HCT116 (cell line): ENCODE measurements around the gene POLN.

ENCODE experiments used
- EGR1 ChIP-seq: IDR thresholded peaks from 2 replicates; pipeline ENCODE4 v1.6.1; 2012; ENCODE audit warnings: low read depth
- EZH2 ChIP-seq: fragments of 200-600 bp; sonication (generic); IDR thresholded peaks from 2 replicates; pipeline ENCODE4 v1.6.1; 2017; ENCODE audit warnings: antibody characterized with exemption, mixed run types
- FOSL1 ChIP-seq: IDR thresholded peaks from 2 replicates; pipeline ENCODE4 v1.6.1; 2012; ENCODE audit warnings: low read depth
- POLR2A ChIP-seq: IDR thresholded peaks from 2 replicates; pipeline ENCODE4 v1.7.0; 2011; ENCODE audit warnings: borderline replicate concordance; ENCODE audit not compliant: insufficient read depth, insufficient read length; ENCODE audit errors: extremely low read depth
- POLR2AphosphoS5 ChIP-seq: IDR thresholded peaks from 2 replicates; pipeline ENCODE4 v1.6.1; 2011; ENCODE audit warnings: mild to moderate bottlenecking, low read depth, low read length, moderate library complexity
- RAD21 ChIP-seq: IDR thresholded peaks from 2 replicates; pipeline ENCODE4 v1.6.1; 2012; ENCODE audit warnings: low read depth, mild to moderate bottlenecking
- SP1 ChIP-seq: IDR thresholded peaks from 2 replicates; pipeline ENCODE4 v1.6.1; 2012; ENCODE audit warnings: low read depth
- SRF ChIP-seq: IDR thresholded peaks from 2 replicates; pipeline ENCODE4 v1.6.1; 2012; ENCODE audit warnings: low read depth
- YY1 ChIP-seq: IDR thresholded peaks from 2 replicates; pipeline ENCODE4 v1.6.1; 2011; ENCODE audit warnings: low read length, low read depth, moderate library complexity, mild to moderate bottlenecking; ENCODE audit not compliant: insufficient replicate concordance; ENCODE audit errors: extremely low read depth
- ZNF274 ChIP-seq: fragments of 200-500 bp; sonication (Bioruptor generic); IDR thresholded peaks from 2 replicates; pipeline ENCODE4 v1.6.1; 2014; ENCODE audit warnings: mild to moderate bottlenecking, low read depth, low read length, inconsistent platforms
- TF ChIP-seq, protein P1 (sequence below): IDR thresholded peaks from 2 replicates; pipeline ENCODE4 v1.6.1; 2012; ENCODE audit warnings: low read depth
- TF ChIP-seq, protein P2 (sequence below), 3 experiments: fragments of 200-600 bp in 1 of 3; sonication (generic) in 1 of 3; IDR thresholded peaks in 2 of 3; conservative IDR thresholded peaks in 1 of 3; 2 replicates each; pipeline ENCODE4 v1.5.1; 2012 to 2017; ENCODE audit warnings: low read depth in 2 of 3, low read length in 2 of 3, antibody characterized with exemption in 1 of 3, borderline replicate concordance in 1 of 3, control low read depth in 1 of 3, mild to moderate bottlenecking in 1 of 3, mixed read lengths in 1 of 3, mixed run types in 1 of 3, moderate library complexity in 1 of 3; ENCODE audit not compliant: insufficient read depth in 1 of 3
- TF ChIP-seq, protein P3 (sequence below): IDR thresholded peaks from 2 replicates; pipeline ENCODE4 v1.6.1; 2011; ENCODE audit warnings: mild to moderate bottlenecking, low read length, moderate library complexity; ENCODE audit not compliant: insufficient replicate concordance; ENCODE audit errors: extremely low read depth
- TF ChIP-seq, protein P4 (sequence below): IDR thresholded peaks from 2 replicates; pipeline ENCODE4 v1.6.1; 2012

DNA sequence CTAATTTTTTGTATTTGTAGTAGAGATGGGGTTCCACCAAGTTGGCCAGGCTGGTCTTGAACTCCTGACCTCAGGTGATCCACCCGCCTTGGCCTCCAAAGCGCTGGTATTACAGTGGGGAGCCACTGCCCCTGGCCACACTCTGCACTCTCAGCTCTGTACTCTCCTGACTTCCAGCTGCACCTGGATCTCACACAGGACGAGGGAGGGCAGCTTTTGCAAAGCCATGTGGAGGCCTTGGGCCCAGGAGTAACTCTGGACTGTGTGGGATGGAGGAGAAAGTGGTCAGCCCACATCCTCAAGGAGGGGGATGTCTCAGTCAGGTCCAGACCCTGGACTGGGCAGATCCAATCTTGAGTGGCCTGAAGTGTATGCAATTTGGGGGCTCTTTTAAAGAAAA, 159.8 kb downstream of the POLN start:
- TF ChIP-seq, protein P1, sequence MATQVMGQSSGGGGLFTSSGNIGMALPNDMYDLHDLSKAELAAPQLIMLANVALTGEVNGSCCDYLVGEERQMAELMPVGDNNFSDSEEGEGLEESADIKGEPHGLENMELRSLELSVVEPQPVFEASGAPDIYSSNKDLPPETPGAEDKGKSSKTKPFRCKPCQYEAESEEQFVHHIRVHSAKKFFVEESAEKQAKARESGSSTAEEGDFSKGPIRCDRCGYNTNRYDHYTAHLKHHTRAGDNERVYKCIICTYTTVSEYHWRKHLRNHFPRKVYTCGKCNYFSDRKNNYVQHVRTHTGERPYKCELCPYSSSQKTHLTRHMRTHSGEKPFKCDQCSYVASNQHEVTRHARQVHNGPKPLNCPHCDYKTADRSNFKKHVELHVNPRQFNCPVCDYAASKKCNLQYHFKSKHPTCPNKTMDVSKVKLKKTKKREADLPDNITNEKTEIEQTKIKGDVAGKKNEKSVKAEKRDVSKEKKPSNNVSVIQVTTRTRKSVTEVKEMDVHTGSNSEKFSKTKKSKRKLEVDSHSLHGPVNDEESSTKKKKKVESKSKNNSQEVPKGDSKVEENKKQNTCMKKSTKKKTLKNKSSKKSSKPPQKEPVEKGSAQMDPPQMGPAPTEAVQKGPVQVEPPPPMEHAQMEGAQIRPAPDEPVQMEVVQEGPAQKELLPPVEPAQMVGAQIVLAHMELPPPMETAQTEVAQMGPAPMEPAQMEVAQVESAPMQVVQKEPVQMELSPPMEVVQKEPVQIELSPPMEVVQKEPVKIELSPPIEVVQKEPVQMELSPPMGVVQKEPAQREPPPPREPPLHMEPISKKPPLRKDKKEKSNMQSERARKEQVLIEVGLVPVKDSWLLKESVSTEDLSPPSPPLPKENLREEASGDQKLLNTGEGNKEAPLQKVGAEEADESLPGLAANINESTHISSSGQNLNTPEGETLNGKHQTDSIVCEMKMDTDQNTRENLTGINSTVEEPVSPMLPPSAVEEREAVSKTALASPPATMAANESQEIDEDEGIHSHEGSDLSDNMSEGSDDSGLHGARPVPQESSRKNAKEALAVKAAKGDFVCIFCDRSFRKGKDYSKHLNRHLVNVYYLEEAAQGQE: no peak
- TF ChIP-seq FOSL1: no peak
- TF ChIP-seq POLR2A: no peak
- no peak for TF ChIP-seq SRF
- TF ChIP-seq, protein P2, sequence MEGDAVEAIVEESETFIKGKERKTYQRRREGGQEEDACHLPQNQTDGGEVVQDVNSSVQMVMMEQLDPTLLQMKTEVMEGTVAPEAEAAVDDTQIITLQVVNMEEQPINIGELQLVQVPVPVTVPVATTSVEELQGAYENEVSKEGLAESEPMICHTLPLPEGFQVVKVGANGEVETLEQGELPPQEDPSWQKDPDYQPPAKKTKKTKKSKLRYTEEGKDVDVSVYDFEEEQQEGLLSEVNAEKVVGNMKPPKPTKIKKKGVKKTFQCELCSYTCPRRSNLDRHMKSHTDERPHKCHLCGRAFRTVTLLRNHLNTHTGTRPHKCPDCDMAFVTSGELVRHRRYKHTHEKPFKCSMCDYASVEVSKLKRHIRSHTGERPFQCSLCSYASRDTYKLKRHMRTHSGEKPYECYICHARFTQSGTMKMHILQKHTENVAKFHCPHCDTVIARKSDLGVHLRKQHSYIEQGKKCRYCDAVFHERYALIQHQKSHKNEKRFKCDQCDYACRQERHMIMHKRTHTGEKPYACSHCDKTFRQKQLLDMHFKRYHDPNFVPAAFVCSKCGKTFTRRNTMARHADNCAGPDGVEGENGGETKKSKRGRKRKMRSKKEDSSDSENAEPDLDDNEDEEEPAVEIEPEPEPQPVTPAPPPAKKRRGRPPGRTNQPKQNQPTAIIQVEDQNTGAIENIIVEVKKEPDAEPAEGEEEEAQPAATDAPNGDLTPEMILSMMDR (IDR thresholded peaks at IDR 0.05 in 2 of 3, conservative IDR thresholded peaks at IDR 0.05 in 1 of 3; ENCODE audit: borderline replicate concordance in 1 of 3, insufficient read depth in 1 of 3, low read depth in 2 of 3, low read length in 2 of 3): no peak
- TF ChIP-seq, protein P3, sequence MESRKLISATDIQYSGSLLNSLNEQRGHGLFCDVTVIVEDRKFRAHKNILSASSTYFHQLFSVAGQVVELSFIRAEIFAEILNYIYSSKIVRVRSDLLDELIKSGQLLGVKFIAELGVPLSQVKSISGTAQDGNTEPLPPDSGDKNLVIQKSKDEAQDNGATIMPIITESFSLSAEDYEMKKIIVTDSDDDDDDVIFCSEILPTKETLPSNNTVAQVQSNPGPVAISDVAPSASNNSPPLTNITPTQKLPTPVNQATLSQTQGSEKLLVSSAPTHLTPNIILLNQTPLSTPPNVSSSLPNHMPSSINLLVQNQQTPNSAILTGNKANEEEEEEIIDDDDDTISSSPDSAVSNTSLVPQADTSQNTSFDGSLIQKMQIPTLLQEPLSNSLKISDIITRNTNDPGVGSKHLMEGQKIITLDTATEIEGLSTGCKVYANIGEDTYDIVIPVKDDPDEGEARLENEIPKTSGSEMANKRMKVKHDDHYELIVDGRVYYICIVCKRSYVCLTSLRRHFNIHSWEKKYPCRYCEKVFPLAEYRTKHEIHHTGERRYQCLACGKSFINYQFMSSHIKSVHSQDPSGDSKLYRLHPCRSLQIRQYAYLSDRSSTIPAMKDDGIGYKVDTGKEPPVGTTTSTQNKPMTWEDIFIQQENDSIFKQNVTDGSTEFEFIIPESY: no peak
- TF ChIP-seq POLR2AphosphoS5: no peak
- TF ChIP-seq EZH2: no peak
- TF ChIP-seq YY1: no peak
- TF ChIP-seq, protein P4, sequence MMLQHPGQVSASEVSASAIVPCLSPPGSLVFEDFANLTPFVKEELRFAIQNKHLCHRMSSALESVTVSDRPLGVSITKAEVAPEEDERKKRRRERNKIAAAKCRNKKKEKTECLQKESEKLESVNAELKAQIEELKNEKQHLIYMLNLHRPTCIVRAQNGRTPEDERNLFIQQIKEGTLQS: no peak
- TF ChIP-seq RAD21: no peak
- no peak for TF ChIP-seq EGR1
- no peak for TF ChIP-seq ZNF274
- no peak for TF ChIP-seq SP1
